GM23338 (cell line): ENCODE data around the gene EVX2. TPM values are rescaled to one million over a fixed set of nuclear protein-coding genes. Genes with fewer than 3 reads are reported as not detected.

ENCODE experiments used
- ATAC-seq: fragments of 200-7000 bp; cut with Tn5 transposase; 3 replicates; pipeline ENCODE4 v1.9.1; 2020
- DNase-seq: peaks from one replicate; pipeline ENCODE4 v3.0.0-alpha.2; 2015; ENCODE audit warnings: low spot score
- H2AFZ ChIP-seq: fragments of 200-600 bp; sonication (generic); 2 replicates; pipeline ENCODE4 v1.8.0; 2016; ENCODE audit warnings: antibody characterized with exemption, mild to moderate bottlenecking, moderate library complexity
- H3F3A ChIP-seq: fragments of 200-600 bp; sonication (generic); replicated peaks from 2 replicates; pipeline ENCODE4 v1.8.0; 2017; ENCODE audit warnings: antibody characterized with exemption, mixed run types, low read depth
- H3K27ac ChIP-seq: fragments of 200-600 bp; sonication (generic); 2 replicates; pipeline ENCODE4 v1.6.1; 2016; ENCODE audit warnings: low read depth
- H3K27me3 ChIP-seq: fragments of 200-600 bp; sonication (generic); 2 replicates; pipeline ENCODE4 v1.8.0; 2016; ENCODE audit warnings: mild to moderate bottlenecking, mixed run types, moderate library complexity; ENCODE audit not compliant: insufficient read depth
- H3K36me3 ChIP-seq: fragments of 200-600 bp; sonication (generic); 2 replicates; pipeline ENCODE4 v1.8.0; 2016; ENCODE audit warnings: mild to moderate bottlenecking; ENCODE audit not compliant: insufficient read depth
- H3K4me1 ChIP-seq: fragments of 200-600 bp; sonication (generic); 2 replicates; pipeline ENCODE4 v1.8.0; 2016; ENCODE audit warnings: mild to moderate bottlenecking, moderate library complexity; ENCODE audit not compliant: insufficient read depth
- H3K4me2 ChIP-seq: fragments of 200-600 bp; sonication (generic); 2 replicates; pipeline ENCODE4 v1.7.1; 2017; ENCODE audit warnings: mixed run types
- H3K4me3 ChIP-seq: fragments of 200-600 bp; sonication (generic); 2 replicates; pipeline ENCODE4 v1.6.1; 2016; ENCODE audit warnings: mixed run types
- H3K79me2 ChIP-seq: fragments of 200-600 bp; sonication (generic); replicated peaks from 2 replicates; pipeline ENCODE4 v1.8.0; 2017; ENCODE audit warnings: mild to moderate bottlenecking; ENCODE audit not compliant: insufficient read depth
- H3K9me2 ChIP-seq: fragments of 200-600 bp; sonication (generic); 2 replicates; pipeline ENCODE4 v1.8.0; 2017; ENCODE audit not compliant: insufficient read depth
- H4K20me1 ChIP-seq: fragments of 200-600 bp; sonication (generic); replicated peaks from 2 replicates; pipeline ENCODE4 v1.8.0; 2017; ENCODE audit warnings: mild to moderate bottlenecking; ENCODE audit not compliant: insufficient read depth
- H3K27ac Mint-ChIP-seq: 2 replicates; pipeline ENCODE4 v1.8.0; 2020; ENCODE audit warnings: inconsistent platforms, mild to moderate bottlenecking, moderate library complexity, mixed read lengths
- H3K27me3 Mint-ChIP-seq: 3 replicates; pipeline ENCODE4 v1.8.0; 2022; ENCODE audit warnings: low read depth, mild to moderate bottlenecking, moderate library complexity, mixed read lengths, inconsistent platforms; ENCODE audit not compliant: insufficient read depth, poor library complexity
- H3K36me3 Mint-ChIP-seq: 3 replicates; pipeline ENCODE4 v1.8.0; 2021; ENCODE audit warnings: low read depth, mild to moderate bottlenecking, inconsistent platforms, moderate library complexity, mixed read lengths
- H3K4me1 Mint-ChIP-seq: 3 replicates; pipeline ENCODE4 v1.8.0; 2020; ENCODE audit warnings: mild to moderate bottlenecking, inconsistent platforms, mixed read lengths
- H3K4me3 Mint-ChIP-seq: 3 replicates; pipeline ENCODE4 v1.8.0; 2021; ENCODE audit warnings: moderate library complexity, mild to moderate bottlenecking, inconsistent platforms, mixed read lengths
- H3K9me3 Mint-ChIP-seq: 3 replicates; pipeline ENCODE4 v1.8.0; 2020; ENCODE audit warnings: moderate library complexity, mild to moderate bottlenecking, inconsistent platforms, mixed read lengths
- EZH2 ChIP-seq: fragments of 200-600 bp; sonication (generic); IDR thresholded peaks from one replicate; pipeline ENCODE4 v1.8.0; 2017; ENCODE audit warnings: antibody characterized with exemption, mild to moderate bottlenecking, low read depth; ENCODE audit not compliant: unreplicated experiment
- EZH2phosphoT487 ChIP-seq: fragments of 200-600 bp; sonication (generic); IDR thresholded peaks from one replicate; pipeline ENCODE4 v1.8.1; 2018; ENCODE audit warnings: antibody characterized with exemption; ENCODE audit not compliant: unreplicated experiment
- JUNB ChIP-seq: IDR thresholded peaks from one replicate; pipeline ENCODE4 v1.6.1; 2016; ENCODE audit warnings: antibody characterized with exemption; ENCODE audit not compliant: unreplicated experiment
- NANOG ChIP-seq: IDR thresholded peaks from 2 replicates; pipeline ENCODE4 v1.6.1; 2016; ENCODE audit warnings: antibody characterized with exemption, borderline replicate concordance
- STAT1 ChIP-seq: IDR thresholded peaks from one replicate; pipeline ENCODE4 v1.6.1; 2016; ENCODE audit warnings: antibody characterized with exemption; ENCODE audit not compliant: unreplicated experiment
- polyA plus RNA-seq: library from polyadenylated mRNA; unstranded; fragments of >200 nt; fragmentation: Nextera tagmentation; extraction: Ambion mirVana; gene quantifications from 2 replicates; pipeline ENCODE4 v1.2.1, GENCODE V29; 2016
- total RNA-seq: library from RNA; depleted of rRNA; stranded (reverse); fragments of >200 nt; shearing (Covaris generic); gene quantifications from 2 replicates; pipeline ENCODE4 v1.2.3, GENCODE V29; 2014
- TF ChIP-seq, protein P1 (sequence below): IDR thresholded peaks from one replicate; pipeline ENCODE4 v1.6.1; 2018; ENCODE audit warnings: antibody characterized with exemption; ENCODE audit not compliant: unreplicated experiment
- TF ChIP-seq, protein P2 (sequence below), 2 experiments: fragments of 200-600 bp in 1 of 2; sonication (generic) in 1 of 2; conservative IDR thresholded peaks; 2 replicates each; pipeline versions ENCODE4 v1.5.1 to v1.6.1; 2016 to 2017; ENCODE audit warnings: antibody characterized with exemption in 2 of 2, low read depth in 2 of 2, mild to moderate bottlenecking in 2 of 2, moderate library complexity in 1 of 2

Gene EVX2
- total and polyA plus RNA-seq, 2 experiments from 2014 or later: 0.03 TPM; not detected in 1

DNA sequence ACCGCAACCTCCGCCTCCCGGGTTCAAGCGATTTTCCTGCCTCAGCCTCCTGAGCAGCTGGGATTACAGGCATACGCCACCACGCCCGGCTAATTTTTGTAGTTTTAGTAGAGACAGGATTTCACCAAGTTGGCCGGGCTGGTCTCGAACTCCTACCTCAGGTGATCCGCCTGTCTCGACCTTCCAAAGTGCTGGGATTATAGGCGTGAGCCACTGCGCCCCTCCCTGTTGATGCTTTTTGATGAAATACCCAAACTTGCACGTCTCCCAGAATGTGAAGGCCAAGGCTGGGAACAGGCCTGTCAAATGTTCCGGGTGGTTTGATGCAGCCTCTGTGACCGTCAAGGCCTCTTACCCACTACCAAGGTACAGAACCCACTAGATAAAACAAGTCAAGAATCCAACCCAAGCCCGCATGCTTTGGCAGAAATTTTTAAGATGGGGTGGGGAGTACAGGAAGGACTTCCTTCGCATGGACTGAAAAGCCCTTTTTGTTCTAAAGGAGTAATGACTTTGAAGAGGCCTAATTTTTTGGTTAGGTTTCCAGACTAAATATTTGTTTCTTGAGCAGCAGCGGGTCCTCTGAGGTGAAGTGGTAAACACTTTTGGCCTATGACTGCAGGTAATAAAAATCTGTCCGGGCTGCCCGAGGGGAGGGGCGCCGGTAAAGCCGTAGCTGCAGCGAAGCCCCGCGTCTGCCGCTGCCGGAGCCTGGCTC lies 3.7 kb upstream of the EVX2 start:
- peaks cover 48% of the 10 kb centered on the region for H3F3A ChIP-seq
- no peak overlapping the region; the same call in 1 of the 2 replicates for H2AFZ ChIP-seq
- H4K20me1 ChIP-seq: peaks cover 47% of the 10 kb centered on the region
- no peaks in the 10 kb centered on the region for H3K79me2 ChIP-seq
- ATAC-seq: no peak
- no peaks in the 10 kb centered on the region for H3K36me3 ChIP-seq
- peaks cover 49% of the 10 kb centered on the region for H3K4me1 ChIP-seq
- H3K9me2 ChIP-seq: no peaks in the 10 kb centered on the region
- TF ChIP-seq NANOG (no peak), JUNB (no peak), EZH2 (peak; percentile 88)
- peaks cover 39% of the 10 kb centered on the region for H3K4me1 Mint-ChIP-seq
- H3K27me3 ChIP-seq: peaks cover 99% of the 10 kb centered on the region
- DNase-seq: no peak
- H3K27ac Mint-ChIP-seq: no peak overlapping the region
- peaks cover 10% of the 10 kb centered on the region; the same call in 2 of the 3 replicates for H3K9me3 Mint-ChIP-seq
- peaks cover 98% of the 10 kb centered on the region for H3K27me3 Mint-ChIP-seq
- no peak overlapping the region for H3K27ac ChIP-seq
- H3K4me3 ChIP-seq: peak overlapping the region; percentile 50
- peak overlapping the region; percentile 81 for H3K4me2 ChIP-seq
- no peaks in the 10 kb centered on the region for H3K36me3 Mint-ChIP-seq
- H3K4me3 Mint-ChIP-seq: peak overlapping the region; percentile 70; the same call in 2 of the 3 replicates

DNA sequence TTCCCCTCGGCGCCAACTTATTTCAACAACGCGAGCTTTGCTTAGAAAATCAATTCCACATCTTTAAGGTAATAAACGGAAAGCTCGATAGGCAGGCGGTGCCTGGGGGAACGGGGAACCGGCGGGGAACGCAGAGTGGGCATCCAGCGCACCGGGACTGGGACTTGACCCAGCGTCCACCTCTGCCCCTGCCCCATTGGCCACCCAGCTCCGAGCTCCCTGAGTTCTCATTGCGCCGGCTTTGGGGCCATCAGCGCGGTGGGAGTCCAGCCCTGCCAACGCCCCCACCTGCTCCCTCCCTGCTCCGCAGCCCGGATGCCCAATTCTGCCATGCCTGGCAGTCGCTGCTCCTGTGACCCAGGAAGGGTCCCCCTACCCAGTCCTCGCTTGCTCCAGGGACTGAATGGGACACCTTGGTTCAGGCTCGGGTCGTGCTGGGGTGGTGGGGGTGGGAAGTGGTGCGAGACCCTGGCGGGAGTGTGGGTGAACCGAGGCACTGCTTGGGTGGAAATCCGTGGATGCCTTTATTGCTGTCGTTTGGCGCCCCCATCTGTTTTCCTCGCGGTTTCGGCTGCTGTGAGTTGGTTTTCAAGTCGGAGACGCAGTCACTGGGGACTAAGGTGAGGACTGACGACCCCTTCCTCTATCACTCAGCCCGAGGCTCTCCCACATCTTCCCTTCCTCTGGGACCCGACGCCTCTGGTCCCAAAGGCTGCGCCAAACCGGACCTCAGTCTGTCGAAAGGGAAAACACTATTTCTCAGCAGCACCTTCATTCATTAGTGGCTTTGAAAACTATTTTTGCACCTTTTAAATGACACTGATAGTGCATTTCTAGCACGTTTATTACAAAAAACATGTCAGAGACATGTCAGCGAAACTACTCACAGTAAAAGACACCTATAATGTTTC lies 2.4 kb upstream of the EVX2 start:
- peaks cover 58% of the 10 kb centered on the region for H3K4me1 ChIP-seq
- ATAC-seq: peak; percentile 6
- no peak overlapping the region for H2AFZ ChIP-seq
- no peaks in the 10 kb centered on the region for H3K79me2 ChIP-seq
- no peaks in the 10 kb centered on the region for H3K9me2 ChIP-seq
- DNase-seq: peak; percentile 75
- TF ChIP-seq, protein P1, sequence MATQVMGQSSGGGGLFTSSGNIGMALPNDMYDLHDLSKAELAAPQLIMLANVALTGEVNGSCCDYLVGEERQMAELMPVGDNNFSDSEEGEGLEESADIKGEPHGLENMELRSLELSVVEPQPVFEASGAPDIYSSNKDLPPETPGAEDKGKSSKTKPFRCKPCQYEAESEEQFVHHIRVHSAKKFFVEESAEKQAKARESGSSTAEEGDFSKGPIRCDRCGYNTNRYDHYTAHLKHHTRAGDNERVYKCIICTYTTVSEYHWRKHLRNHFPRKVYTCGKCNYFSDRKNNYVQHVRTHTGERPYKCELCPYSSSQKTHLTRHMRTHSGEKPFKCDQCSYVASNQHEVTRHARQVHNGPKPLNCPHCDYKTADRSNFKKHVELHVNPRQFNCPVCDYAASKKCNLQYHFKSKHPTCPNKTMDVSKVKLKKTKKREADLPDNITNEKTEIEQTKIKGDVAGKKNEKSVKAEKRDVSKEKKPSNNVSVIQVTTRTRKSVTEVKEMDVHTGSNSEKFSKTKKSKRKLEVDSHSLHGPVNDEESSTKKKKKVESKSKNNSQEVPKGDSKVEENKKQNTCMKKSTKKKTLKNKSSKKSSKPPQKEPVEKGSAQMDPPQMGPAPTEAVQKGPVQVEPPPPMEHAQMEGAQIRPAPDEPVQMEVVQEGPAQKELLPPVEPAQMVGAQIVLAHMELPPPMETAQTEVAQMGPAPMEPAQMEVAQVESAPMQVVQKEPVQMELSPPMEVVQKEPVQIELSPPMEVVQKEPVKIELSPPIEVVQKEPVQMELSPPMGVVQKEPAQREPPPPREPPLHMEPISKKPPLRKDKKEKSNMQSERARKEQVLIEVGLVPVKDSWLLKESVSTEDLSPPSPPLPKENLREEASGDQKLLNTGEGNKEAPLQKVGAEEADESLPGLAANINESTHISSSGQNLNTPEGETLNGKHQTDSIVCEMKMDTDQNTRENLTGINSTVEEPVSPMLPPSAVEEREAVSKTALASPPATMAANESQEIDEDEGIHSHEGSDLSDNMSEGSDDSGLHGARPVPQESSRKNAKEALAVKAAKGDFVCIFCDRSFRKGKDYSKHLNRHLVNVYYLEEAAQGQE: no peak
- TF ChIP-seq STAT1 (no peak), EZH2phosphoT487 (peak; percentile 50), EZH2 (peak; percentile 80)
- TF ChIP-seq, protein P2, sequence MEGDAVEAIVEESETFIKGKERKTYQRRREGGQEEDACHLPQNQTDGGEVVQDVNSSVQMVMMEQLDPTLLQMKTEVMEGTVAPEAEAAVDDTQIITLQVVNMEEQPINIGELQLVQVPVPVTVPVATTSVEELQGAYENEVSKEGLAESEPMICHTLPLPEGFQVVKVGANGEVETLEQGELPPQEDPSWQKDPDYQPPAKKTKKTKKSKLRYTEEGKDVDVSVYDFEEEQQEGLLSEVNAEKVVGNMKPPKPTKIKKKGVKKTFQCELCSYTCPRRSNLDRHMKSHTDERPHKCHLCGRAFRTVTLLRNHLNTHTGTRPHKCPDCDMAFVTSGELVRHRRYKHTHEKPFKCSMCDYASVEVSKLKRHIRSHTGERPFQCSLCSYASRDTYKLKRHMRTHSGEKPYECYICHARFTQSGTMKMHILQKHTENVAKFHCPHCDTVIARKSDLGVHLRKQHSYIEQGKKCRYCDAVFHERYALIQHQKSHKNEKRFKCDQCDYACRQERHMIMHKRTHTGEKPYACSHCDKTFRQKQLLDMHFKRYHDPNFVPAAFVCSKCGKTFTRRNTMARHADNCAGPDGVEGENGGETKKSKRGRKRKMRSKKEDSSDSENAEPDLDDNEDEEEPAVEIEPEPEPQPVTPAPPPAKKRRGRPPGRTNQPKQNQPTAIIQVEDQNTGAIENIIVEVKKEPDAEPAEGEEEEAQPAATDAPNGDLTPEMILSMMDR (conservative IDR thresholded peaks at IDR 0.05; ENCODE audit: low read depth in 2 of 2): peak; percentile 69 to 72
- no peaks in the 10 kb centered on the region for H3K36me3 ChIP-seq
- peaks cover 100% of the 10 kb centered on the region for H3K27me3 Mint-ChIP-seq
- H3K4me1 Mint-ChIP-seq: peaks cover 34% of the 10 kb centered on the region
- peaks cover 3% of the 10 kb centered on the region; the same call in 1 of the 3 replicates for H3K36me3 Mint-ChIP-seq
- H3K27me3 ChIP-seq: peaks cover 100% of the 10 kb centered on the region
- H3K4me3 Mint-ChIP-seq: peak overlapping the region; percentile 57
- no peak overlapping the region for H3K27ac ChIP-seq
- peaks cover 12% of the 10 kb centered on the region; the same call in 2 of the 3 replicates for H3K9me3 Mint-ChIP-seq
- no peak overlapping the region for H3K27ac Mint-ChIP-seq
- peaks cover 39% of the 10 kb centered on the region for H3F3A ChIP-seq
- peak overlapping the region; percentile 49 for H3K4me3 ChIP-seq
- H3K4me2 ChIP-seq: peak overlapping the region; percentile 81
- peaks cover 50% of the 10 kb centered on the region for H4K20me1 ChIP-seq
